Uterus (tissue), 2 donors: ENCODE data around the gene CDH13.

Experiments used
- CTCF ChIP-seq, 4 experiments: fragments of 200-600 bp in 2 of 4; fragments of 450-650 bp in 2 of 4; sonication (generic) in 2 of 4; IDR thresholded peaks; one replicate each; pipeline ENCODE4 v1.5.1; 2016 to 2019; ENCODE audit warnings: antibody characterized with exemption in 4 of 4, mild to moderate bottlenecking in 2 of 4, moderate library complexity in 1 of 4
- POLR2A ChIP-seq, 2 donors: fragments of 450-650 bp; IDR thresholded peaks; one replicate each; pipeline ENCODE4 v1.6.1; 2016; ENCODE audit warnings: antibody characterized with exemption in 2 of 2, mild to moderate bottlenecking in 1 of 2, moderate library complexity in 1 of 2

- no peak for TF ChIP-seq CTCF (IDR thresholded peaks at IDR 0.05)
- TF ChIP-seq POLR2A (IDR thresholded peaks at IDR 0.05), result no peak
Measured at GRCh38 chr16:83842756-83843507, 1216.2 kb downstream of the CDH13 start.
